Caco-2 (cell line): ENCODE measurements around the gene ZNF473. TPM values are rescaled to one million over a fixed set of nuclear protein-coding genes. Genes with fewer than 3 reads are reported as not detected.

ENCODE experiments used
- BruUV-seq: library from RNA; stranded (reverse); fragments of 400-500 nt; replicated peaks from 2 replicates; lab custom pipeline; 2021; lab: Mats Ljungman, UMichigan
- CTCF ChIA-PET: fragments of 300-600 bp; sonication (Branson Sonifier 250); formaldehyde crosslinking; loops from one replicate; lab custom pipeline; 2022; ENCODE audit warnings: antibody characterized with exemption; lab: Charles Lee
- POLR2A ChIA-PET: fragments of 300-600 bp; sonication (Branson Sonifier 250); formaldehyde crosslinking; loops from one replicate; lab custom pipeline; 2022; ENCODE audit warnings: antibody characterized with exemption; lab: Charles Lee
- DNase-seq, 2 experiments: peaks; one replicate each; pipeline versions ENCODE4 v3.0.0 to v3.0.0-alpha.2; 2020 to 2022
- H3K27me3 ChIP-seq: replicated peaks from 2 replicates; pipeline ENCODE4 v1.6.0; 2011; ENCODE audit warnings: low read length; ENCODE audit not compliant: control insufficient read depth, insufficient read depth
- H3K36me3 ChIP-seq: 2 replicates; pipeline ENCODE4 v1.5.1; 2011; ENCODE audit warnings: low read length; ENCODE audit not compliant: control insufficient read depth, insufficient read depth
- H3K4me1 ChIP-seq: fragments of 250-450 bp; sonication (Bioruptor Pico); 2 replicates; pipeline ENCODE4 v1.5.1; 2020; ENCODE audit warnings: mild to moderate bottlenecking
- H3K4me3 ChIP-seq: 2 replicates; pipeline ENCODE4 v1.5.1; 2011; ENCODE audit warnings: low read depth, mild to moderate bottlenecking, control low read depth, low read length
- H3K9me3 ChIP-seq: fragments of 250-450 bp; sonication (Bioruptor Pico); 2 replicates; pipeline ENCODE4 v1.5.1; 2020; ENCODE audit warnings: mild to moderate bottlenecking, moderate library complexity
- H3K27ac Mint-ChIP-seq: one replicate; pipeline ENCODE4 v1.8.0; 2022; ENCODE audit warnings: mixed read lengths; ENCODE audit not compliant: unreplicated experiment
- H3K27me3 Mint-ChIP-seq: one replicate; pipeline ENCODE4 v1.8.0; 2022; ENCODE audit warnings: mixed read lengths; ENCODE audit not compliant: insufficient read depth, unreplicated experiment
- H3K36me3 Mint-ChIP-seq: one replicate; pipeline ENCODE4 v1.8.0; 2022; ENCODE audit warnings: mild to moderate bottlenecking, mixed read lengths; ENCODE audit not compliant: insufficient read depth, unreplicated experiment
- H3K4me1 Mint-ChIP-seq: one replicate; pipeline ENCODE4 v1.8.0; 2022; ENCODE audit warnings: low read depth, mixed read lengths; ENCODE audit not compliant: unreplicated experiment
- H3K4me3 Mint-ChIP-seq: one replicate; pipeline ENCODE4 v1.8.0; 2022; ENCODE audit warnings: mild to moderate bottlenecking, moderate library complexity, mixed read lengths; ENCODE audit not compliant: unreplicated experiment
- H3K9me3 Mint-ChIP-seq: one replicate; pipeline ENCODE4 v1.8.0; 2022; ENCODE audit warnings: mixed read lengths; ENCODE audit not compliant: unreplicated experiment
- intact Hi-C: fragments of 100-400 bp; cut with micrococcal nuclease; formaldehyde crosslinking; loops from one replicate; pipeline ENCODE4 v1.10.0; 2022; ENCODE audit not compliant: unreplicated experiment
- total RNA-seq: library from RNA; stranded (reverse); gene quantifications from 2 replicates; pipeline ENCODE4 v1.2.3, GENCODE V29; 2022
- TF ChIP-seq, protein P1 (sequence below), 2 experiments: fragments of 200-600 bp in 1 of 2; IDR thresholded peaks; 1 replicate in 1 of 2; 2 replicates in 1 of 2; pipeline versions ENCODE4 v1.5.1 to v1.8.0; 2011 to 2022; ENCODE audit warnings: antibody characterized with exemption in 1 of 2, control low read depth in 1 of 2, inconsistent platforms in 1 of 2, low read depth in 1 of 2, low read length in 1 of 2, mild to moderate bottlenecking in 1 of 2, moderate library complexity in 1 of 2; ENCODE audit not compliant: insufficient read depth in 1 of 2, severe bottlenecking in 1 of 2, unreplicated experiment in 1 of 2

The ZNF473 gene
- total RNA-seq, 1 experiment from 2014 or later = 22.3 TPM

DNA sequence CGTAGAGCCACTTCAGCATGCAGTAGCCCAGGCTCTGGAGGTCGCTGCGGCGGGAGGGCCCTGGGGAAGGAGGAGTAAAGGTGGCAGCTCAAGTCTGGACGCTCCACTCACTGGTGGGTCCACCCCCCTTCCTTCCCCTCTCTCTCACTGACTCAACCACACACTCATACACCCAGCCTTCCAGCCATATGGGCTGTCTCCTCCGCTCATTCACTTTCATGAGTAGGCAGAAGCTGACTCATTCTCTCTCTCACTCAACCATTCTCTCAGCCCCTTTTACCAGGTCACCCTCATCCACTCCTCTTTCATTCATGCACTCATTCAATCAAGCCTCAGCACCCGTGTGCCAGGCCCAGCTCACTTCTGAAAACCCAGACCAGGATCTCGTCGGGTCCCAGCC, 37.4 kb upstream of the ZNF473 start:
- DNase-seq = no peak
- ChIA-PET POLR2A (no interaction called here), CTCF (no interaction called here)
- intact Hi-C loops = no loop called here
- no peaks in the 10 kb centered on the region for H3K9me3 Mint-ChIP-seq
- BruUV-seq = no TSS peak
- H3K27me3 Mint-ChIP-seq = no peaks in the 10 kb centered on the region
- H3K36me3 Mint-ChIP-seq = peaks cover 20% of the 10 kb centered on the region
- no peak overlapping the region for H3K27ac Mint-ChIP-seq
- Histone ChIP-seq H3K9me3 (no peaks in the 10 kb centered on the region; the same call in 1 of the 2 replicates), H3K4me1 (no peaks in the 10 kb centered on the region), H3K36me3 (peaks cover 2% of the 10 kb centered on the region; the same call in 1 of the 2 replicates), H3K27me3 (no peaks in the 10 kb centered on the region), H3K4me3 (no peak overlapping the region)
- no peak overlapping the region for H3K4me3 Mint-ChIP-seq
- H3K4me1 Mint-ChIP-seq = no peaks in the 10 kb centered on the region
- TF ChIP-seq, protein P1, sequence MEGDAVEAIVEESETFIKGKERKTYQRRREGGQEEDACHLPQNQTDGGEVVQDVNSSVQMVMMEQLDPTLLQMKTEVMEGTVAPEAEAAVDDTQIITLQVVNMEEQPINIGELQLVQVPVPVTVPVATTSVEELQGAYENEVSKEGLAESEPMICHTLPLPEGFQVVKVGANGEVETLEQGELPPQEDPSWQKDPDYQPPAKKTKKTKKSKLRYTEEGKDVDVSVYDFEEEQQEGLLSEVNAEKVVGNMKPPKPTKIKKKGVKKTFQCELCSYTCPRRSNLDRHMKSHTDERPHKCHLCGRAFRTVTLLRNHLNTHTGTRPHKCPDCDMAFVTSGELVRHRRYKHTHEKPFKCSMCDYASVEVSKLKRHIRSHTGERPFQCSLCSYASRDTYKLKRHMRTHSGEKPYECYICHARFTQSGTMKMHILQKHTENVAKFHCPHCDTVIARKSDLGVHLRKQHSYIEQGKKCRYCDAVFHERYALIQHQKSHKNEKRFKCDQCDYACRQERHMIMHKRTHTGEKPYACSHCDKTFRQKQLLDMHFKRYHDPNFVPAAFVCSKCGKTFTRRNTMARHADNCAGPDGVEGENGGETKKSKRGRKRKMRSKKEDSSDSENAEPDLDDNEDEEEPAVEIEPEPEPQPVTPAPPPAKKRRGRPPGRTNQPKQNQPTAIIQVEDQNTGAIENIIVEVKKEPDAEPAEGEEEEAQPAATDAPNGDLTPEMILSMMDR (IDR thresholded peaks at IDR 0.05; ENCODE audit: insufficient read depth in 1 of 2, low read depth in 1 of 2, low read length in 1 of 2, severe bottlenecking in 1 of 2, unreplicated experiment in 1 of 2) = no peak

DNA sequence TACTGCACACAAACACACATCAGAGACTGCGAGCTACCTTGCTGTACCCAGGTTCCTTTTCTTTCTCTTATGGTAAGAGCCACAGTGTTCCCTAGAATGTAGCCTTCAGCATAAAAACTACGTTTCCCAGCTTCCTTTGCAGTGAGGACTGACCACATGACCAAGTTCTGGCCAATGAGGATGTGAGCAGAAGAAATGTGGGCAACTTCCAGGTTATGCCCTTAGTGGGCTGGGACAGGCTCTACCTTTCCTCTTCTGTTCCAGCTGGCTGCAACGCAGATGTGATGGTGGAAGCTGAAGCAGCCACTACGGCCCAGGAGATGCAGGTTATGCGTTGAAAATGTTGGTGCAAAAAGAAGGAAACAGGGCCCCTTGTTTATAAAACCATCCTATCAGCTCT, 28.1 kb upstream of the ZNF473 start:
- Mint-ChIP-seq H3K36me3 (peaks cover 31% of the 10 kb centered on the region), H3K27ac (no peak overlapping the region), H3K4me3 (no peak overlapping the region), H3K4me1 (no peaks in the 10 kb centered on the region), H3K27me3 (no peaks in the 10 kb centered on the region), H3K9me3 (no peaks in the 10 kb centered on the region)
- Histone ChIP-seq H3K4me3 (no peak overlapping the region), H3K4me1 (no peaks in the 10 kb centered on the region), H3K27me3 (no peaks in the 10 kb centered on the region), H3K36me3 (no peaks in the 10 kb centered on the region; the same call in 1 of the 2 replicates), H3K9me3 (no peaks in the 10 kb centered on the region)
- intact Hi-C loops = no loop called here
- DNase-seq = peak; percentile 66 to 68
- ChIA-PET CTCF (interaction anchor here (0.6 kb wide), 2 partner anchors 280 to 328 kb away, joined by 3 to 5 read pairs; no protein-coding TSS in a partner anchor), POLR2A (interaction anchor here (0.5 kb wide), 1 partner anchor 231 kb away, joined by 7 read pairs; the partner anchor contains the start of gene AP2A1)
- no TSS peak for BruUV-seq
- TF ChIP-seq, protein P1 (IDR thresholded peaks at IDR 0.05; ENCODE audit: insufficient read depth in 1 of 2, low read depth in 1 of 2, low read length in 1 of 2, severe bottlenecking in 1 of 2, unreplicated experiment in 1 of 2) = no peak

DNA sequence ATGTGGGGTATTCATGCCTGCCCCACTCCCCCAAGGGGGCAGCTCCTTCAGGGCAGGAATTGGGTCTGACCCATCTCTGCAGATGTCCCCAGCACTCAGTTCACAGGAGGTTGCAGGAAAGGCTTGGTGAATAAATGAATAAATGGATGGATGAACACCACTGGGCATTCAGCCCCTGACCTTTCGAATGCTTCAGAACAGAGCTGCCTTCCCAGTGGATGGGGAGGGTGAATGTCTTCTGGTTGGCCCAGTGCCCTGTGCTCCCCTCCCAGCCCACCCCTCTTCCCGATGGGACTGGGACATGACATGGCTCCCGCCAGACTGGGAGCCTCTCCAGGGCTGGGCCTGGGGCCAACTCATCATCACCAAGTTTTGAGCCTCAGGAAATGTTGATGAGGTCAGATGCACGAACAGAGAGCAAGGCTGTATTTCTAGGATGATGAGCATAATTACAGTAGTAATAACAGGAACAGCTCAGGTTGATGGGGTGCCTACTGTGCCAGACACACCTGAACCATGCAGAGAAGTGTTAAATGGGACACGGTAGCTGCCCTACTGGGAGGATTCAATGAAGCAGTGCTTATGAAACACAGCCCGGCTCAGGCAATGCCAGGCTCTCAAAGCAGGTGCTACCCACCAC, 26.3 kb upstream of the ZNF473 start:
- no peaks in the 10 kb centered on the region for H3K9me3 ChIP-seq
- Mint-ChIP-seq H3K4me1 (no peaks in the 10 kb centered on the region), H3K9me3 (no peaks in the 10 kb centered on the region), H3K36me3 (peaks cover 27% of the 10 kb centered on the region), H3K27ac (no peak overlapping the region), H3K27me3 (no peaks in the 10 kb centered on the region), H3K4me3 (no peak overlapping the region)
- peaks cover 2% of the 10 kb centered on the region; the same call in 1 of the 2 replicates for H3K36me3 ChIP-seq
- no peak overlapping the region for H3K4me3 ChIP-seq
- POLR2A ChIA-PET = no interaction called here
- DNase-seq = no peak
- intact Hi-C loops = no loop called here
- no TSS peak for BruUV-seq
- CTCF ChIA-PET = no interaction called here
- no peaks in the 10 kb centered on the region for H3K4me1 ChIP-seq
- no peaks in the 10 kb centered on the region for H3K27me3 ChIP-seq
- TF ChIP-seq, protein P1 (IDR thresholded peaks at IDR 0.05; ENCODE audit: insufficient read depth in 1 of 2, low read depth in 1 of 2, low read length in 1 of 2, severe bottlenecking in 1 of 2, unreplicated experiment in 1 of 2) = no peak
